ENCODE results near the gene PGPEP1.

DNA sequence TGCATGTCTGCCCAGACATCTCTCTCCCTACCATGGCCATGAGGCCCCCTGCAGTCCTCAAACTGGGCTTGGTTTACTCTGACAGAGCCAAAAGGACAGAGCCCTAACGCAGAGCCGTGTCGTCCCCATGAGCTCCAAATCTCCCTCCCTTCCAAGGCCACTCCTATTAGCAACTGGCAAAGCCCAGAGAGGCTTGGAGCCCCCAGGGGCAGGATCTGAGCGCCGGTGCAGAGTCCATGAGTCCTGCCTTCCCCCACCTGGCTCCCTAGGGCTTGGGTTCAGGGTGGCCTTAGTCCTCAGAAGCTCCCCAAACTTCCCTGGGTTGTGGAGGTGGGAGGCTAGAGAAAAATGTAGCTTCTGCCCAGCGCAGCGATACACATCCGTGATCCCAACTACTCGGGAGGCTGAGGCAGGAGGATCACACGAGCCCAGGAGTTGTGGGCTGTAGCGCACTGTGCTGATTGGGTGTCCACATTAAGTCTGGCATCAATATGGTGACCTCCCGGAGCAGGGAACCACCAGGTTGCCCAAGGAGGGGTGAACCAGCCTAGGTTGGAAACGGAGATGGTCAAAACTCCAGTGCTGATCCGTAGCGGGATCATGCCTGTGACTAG lies 7.4 kb upstream of the PGPEP1 start:
- TF ChIP-seq, protein P1, sequence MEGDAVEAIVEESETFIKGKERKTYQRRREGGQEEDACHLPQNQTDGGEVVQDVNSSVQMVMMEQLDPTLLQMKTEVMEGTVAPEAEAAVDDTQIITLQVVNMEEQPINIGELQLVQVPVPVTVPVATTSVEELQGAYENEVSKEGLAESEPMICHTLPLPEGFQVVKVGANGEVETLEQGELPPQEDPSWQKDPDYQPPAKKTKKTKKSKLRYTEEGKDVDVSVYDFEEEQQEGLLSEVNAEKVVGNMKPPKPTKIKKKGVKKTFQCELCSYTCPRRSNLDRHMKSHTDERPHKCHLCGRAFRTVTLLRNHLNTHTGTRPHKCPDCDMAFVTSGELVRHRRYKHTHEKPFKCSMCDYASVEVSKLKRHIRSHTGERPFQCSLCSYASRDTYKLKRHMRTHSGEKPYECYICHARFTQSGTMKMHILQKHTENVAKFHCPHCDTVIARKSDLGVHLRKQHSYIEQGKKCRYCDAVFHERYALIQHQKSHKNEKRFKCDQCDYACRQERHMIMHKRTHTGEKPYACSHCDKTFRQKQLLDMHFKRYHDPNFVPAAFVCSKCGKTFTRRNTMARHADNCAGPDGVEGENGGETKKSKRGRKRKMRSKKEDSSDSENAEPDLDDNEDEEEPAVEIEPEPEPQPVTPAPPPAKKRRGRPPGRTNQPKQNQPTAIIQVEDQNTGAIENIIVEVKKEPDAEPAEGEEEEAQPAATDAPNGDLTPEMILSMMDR (IDR thresholded peaks at IDR 0.05): no peak
- no peak for TF ChIP-seq POLR2A (IDR thresholded peaks at IDR 0.05)

Data from testis (tissue), 2 donors.